Gastroesophageal sphincter (tissue), 3 donors: ENCODE data around the gene CXADR.

Source experiments
- EP300 ChIP-seq: sonication (generic); formaldehyde crosslinking; IDR thresholded peaks from one replicate; pipeline ENCODE4 v1.6.1; 2017; ENCODE audit warnings: antibody characterized with exemption, mild to moderate bottlenecking
- POLR2A ChIP-seq, 2 donors: fragments of 450-650 bp; IDR thresholded peaks; one replicate each; pipeline ENCODE4 v1.6.1; 2017; ENCODE audit warnings: antibody characterized with exemption in 2 of 2, mild to moderate bottlenecking in 2 of 2, moderate library complexity in 1 of 2
- POLR2AphosphoS5 ChIP-seq: sonication (generic); formaldehyde crosslinking; IDR thresholded peaks from one replicate; pipeline ENCODE4 v1.6.1; 2017; ENCODE audit warnings: antibody characterized with exemption
- TF ChIP-seq, protein P1 (sequence below), 4 experiments: fragments of 200-600 bp in 2 of 4; fragments of 450-650 bp in 2 of 4; sonication (generic) in 1 of 4; IDR thresholded peaks; one replicate each; pipeline ENCODE4 v1.5.1; 2017 to 2019; ENCODE audit warnings: antibody characterized with exemption in 4 of 4, mild to moderate bottlenecking in 2 of 4, moderate library complexity in 2 of 4

DNA sequence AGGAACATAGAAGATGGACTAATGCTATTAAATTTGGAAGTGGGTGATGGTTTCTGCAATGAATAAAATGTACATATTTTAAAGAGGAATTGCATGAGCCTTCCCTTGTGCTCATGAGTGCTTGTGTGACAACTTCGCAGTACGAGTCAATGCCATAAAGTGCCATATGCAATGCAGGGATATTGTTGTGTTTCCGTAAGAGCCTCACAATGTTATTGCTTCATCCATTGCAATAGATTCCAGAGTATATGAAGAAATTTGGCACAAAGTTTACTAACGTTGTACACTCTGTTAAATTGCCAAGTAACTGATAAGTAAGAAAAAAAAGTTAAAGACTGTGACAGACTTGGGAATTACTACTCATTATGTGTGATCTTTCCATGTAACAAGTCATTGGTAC is 77.6 kb downstream of the CXADR start:
- TF ChIP-seq POLR2AphosphoS5 (no peak), EP300 (no peak), POLR2A (IDR thresholded peaks at IDR 0.05) (no peak)
- TF ChIP-seq, protein P1, sequence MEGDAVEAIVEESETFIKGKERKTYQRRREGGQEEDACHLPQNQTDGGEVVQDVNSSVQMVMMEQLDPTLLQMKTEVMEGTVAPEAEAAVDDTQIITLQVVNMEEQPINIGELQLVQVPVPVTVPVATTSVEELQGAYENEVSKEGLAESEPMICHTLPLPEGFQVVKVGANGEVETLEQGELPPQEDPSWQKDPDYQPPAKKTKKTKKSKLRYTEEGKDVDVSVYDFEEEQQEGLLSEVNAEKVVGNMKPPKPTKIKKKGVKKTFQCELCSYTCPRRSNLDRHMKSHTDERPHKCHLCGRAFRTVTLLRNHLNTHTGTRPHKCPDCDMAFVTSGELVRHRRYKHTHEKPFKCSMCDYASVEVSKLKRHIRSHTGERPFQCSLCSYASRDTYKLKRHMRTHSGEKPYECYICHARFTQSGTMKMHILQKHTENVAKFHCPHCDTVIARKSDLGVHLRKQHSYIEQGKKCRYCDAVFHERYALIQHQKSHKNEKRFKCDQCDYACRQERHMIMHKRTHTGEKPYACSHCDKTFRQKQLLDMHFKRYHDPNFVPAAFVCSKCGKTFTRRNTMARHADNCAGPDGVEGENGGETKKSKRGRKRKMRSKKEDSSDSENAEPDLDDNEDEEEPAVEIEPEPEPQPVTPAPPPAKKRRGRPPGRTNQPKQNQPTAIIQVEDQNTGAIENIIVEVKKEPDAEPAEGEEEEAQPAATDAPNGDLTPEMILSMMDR (IDR thresholded peaks at IDR 0.05) = no peak
